Neural cell (in vitro differentiated cells): ENCODE measurements around the gene PIK3CA. TPM values are rescaled to one million over a fixed set of nuclear protein-coding genes. Genes with fewer than 3 reads are reported as not detected.
"Not testable (repeated sequence)": the region's sequence is repeated elsewhere in the genome, so short reads cannot be mapped to it uniquely, and the experiment has no call there.

Experiments
- H2AFZ ChIP-seq: fragments of 200-600, 300-800 bp; sonication (generic), shearing (Covaris generic); 2 replicates; pipeline ENCODE4 v1.6.0; 2014; ENCODE audit warnings: low read depth, mild to moderate bottlenecking, antibody characterized with exemption, low read length, moderate library complexity
- H3F3A ChIP-seq: fragments of 200-600 bp; shearing (Covaris generic); 2 replicates; pipeline ENCODE4 v1.6.1; 2016; ENCODE audit warnings: mild to moderate bottlenecking, moderate library complexity, mixed read lengths, antibody characterized with exemption, low read length; ENCODE audit not compliant: insufficient read depth, poor library complexity, severe bottlenecking
- H3K27ac ChIP-seq: fragments of 200-600, 300-800 bp; sonication (generic), shearing (Covaris generic); 2 replicates; pipeline ENCODE4 v1.5.1; 2014; ENCODE audit warnings: mild to moderate bottlenecking, low read length, moderate library complexity
- H3K27me3 ChIP-seq: fragments of 300-800, 200-600 bp; sonication (generic), shearing (Covaris generic); 2 replicates; pipeline ENCODE4 v1.6.0; 2014; ENCODE audit warnings: mild to moderate bottlenecking, low read depth, low read length, moderate library complexity; ENCODE audit not compliant: insufficient read depth
- H3K36me3 ChIP-seq: fragments of 300-800, 200-600 bp; sonication (generic), shearing (Covaris generic); 2 replicates; pipeline ENCODE4 v1.5.1; 2014; ENCODE audit warnings: mild to moderate bottlenecking, antibody characterized with exemption, low read length, moderate library complexity; ENCODE audit not compliant: insufficient read depth
- H3K4me2 ChIP-seq: fragments of 300-800, 200-600 bp; sonication (generic), shearing (Covaris generic); 2 replicates; pipeline ENCODE4 v1.6.0; 2014; ENCODE audit warnings: mild to moderate bottlenecking, low read length
- H3K4me3 ChIP-seq: fragments of 300-800, 200-600 bp; sonication (generic), shearing (Covaris generic); 2 replicates; pipeline ENCODE4 v1.5.1; 2014; ENCODE audit warnings: mild to moderate bottlenecking, low read length, moderate library complexity
- H3K79me2 ChIP-seq: fragments of 200-600 bp; shearing (Covaris generic); replicated peaks from 2 replicates; pipeline ENCODE4 v1.6.0; 2014; ENCODE audit warnings: mild to moderate bottlenecking, low read length, moderate library complexity; ENCODE audit not compliant: insufficient read depth
- H3K9ac ChIP-seq: fragments of 300-800, 200-600 bp; sonication (generic), shearing (Covaris generic); 2 replicates; pipeline ENCODE4 v1.6.1; 2016; ENCODE audit warnings: mild to moderate bottlenecking, low read length, mixed read lengths
- H3K9me2 ChIP-seq: fragments of 200-600 bp; shearing (Covaris generic); 2 replicates; pipeline ENCODE4 v1.6.1; 2016; ENCODE audit warnings: mild to moderate bottlenecking, low read length, mixed read lengths; ENCODE audit not compliant: insufficient read depth
- H3K9me3 ChIP-seq: fragments of 200-600, 300-800 bp; sonication (generic), shearing (Covaris generic); 2 replicates; pipeline ENCODE4 v1.6.1; 2016; ENCODE audit warnings: mild to moderate bottlenecking, mixed run types, low read length, moderate library complexity, mixed read lengths
- H4K20me1 ChIP-seq: fragments of 200-600 bp; shearing (Covaris generic); 2 replicates; pipeline ENCODE4 v1.6.1; 2016; ENCODE audit warnings: mild to moderate bottlenecking, mixed run types; ENCODE audit not compliant: insufficient read depth
- CTCF ChIP-seq: fragments of 450-650 bp; IDR thresholded peaks from 2 replicates; pipeline ENCODE4 v1.5.1; 2014; ENCODE audit warnings: antibody characterized with exemption, mild to moderate bottlenecking, moderate library complexity; ENCODE audit not compliant: poor library complexity, severe bottlenecking
- EP300 ChIP-seq: fragments of 450-650 bp; conservative IDR thresholded peaks from 2 replicates; pipeline ENCODE4 v1.6.1; 2014; ENCODE audit warnings: antibody characterized with exemption, mild to moderate bottlenecking, moderate library complexity; ENCODE audit not compliant: poor library complexity, severe bottlenecking
- EZH2 ChIP-seq: fragments of 200-600, 300-800 bp; shearing (Covaris generic), sonication (generic); IDR thresholded peaks from 2 replicates; pipeline ENCODE4 v1.6.1; 2014; ENCODE audit warnings: antibody characterized with exemption, low read length, borderline replicate concordance, mild to moderate bottlenecking; ENCODE audit not compliant: insufficient read depth, poor library complexity, severe bottlenecking
- MXI1 ChIP-seq: fragments of 450-650 bp; conservative IDR thresholded peaks from 2 replicates; pipeline ENCODE4 v1.6.1; 2014; ENCODE audit warnings: antibody characterized with exemption, mild to moderate bottlenecking; ENCODE audit not compliant: poor library complexity, severe bottlenecking
- POLR2AphosphoS5 ChIP-seq: IDR thresholded peaks from 2 replicates; pipeline ENCODE4 v1.6.1; 2012
- RAD21 ChIP-seq: fragments of 450-650 bp; conservative IDR thresholded peaks from 2 replicates; pipeline ENCODE4 v1.6.1; 2014; ENCODE audit warnings: antibody characterized with exemption, mild to moderate bottlenecking, moderate library complexity
- SMC3 ChIP-seq: fragments of 450-650 bp; conservative IDR thresholded peaks from 2 replicates; pipeline ENCODE4 v1.6.1; 2014; ENCODE audit warnings: antibody characterized with exemption, mild to moderate bottlenecking, moderate library complexity; ENCODE audit not compliant: poor library complexity
- TAF1 ChIP-seq: IDR thresholded peaks from 2 replicates; pipeline ENCODE4 v1.6.1; 2012; ENCODE audit warnings: low read depth
- polyA plus RNA-seq: library from polyadenylated mRNA; depleted of rRNA; stranded (reverse); fragments of >200 nt; gene quantifications from 2 replicates; pipeline ENCODE4 v1.2.3, GENCODE V29; 2014

The PIK3CA gene
- polyA plus RNA-seq, 1 donor from 2014 or later: 15.2 TPM

- H4K20me1 ChIP-seq: no peaks in the 10 kb centered on the region
- no peak overlapping the region for H3K27ac ChIP-seq
- no peak for TF ChIP-seq MXI1
- no peak for TF ChIP-seq EP300
- no peak for TF ChIP-seq RAD21
- no peak for TF ChIP-seq TAF1
- no peak for TF ChIP-seq POLR2AphosphoS5
- no peak for TF ChIP-seq EZH2
- no peak for TF ChIP-seq CTCF
- TF ChIP-seq SMC3: no peak
- H3K9me3 ChIP-seq: no peaks in the 10 kb centered on the region
- peaks cover 7% of the 10 kb centered on the region for H3K36me3 ChIP-seq
- H2AFZ ChIP-seq: no peak overlapping the region
- H3F3A ChIP-seq: no peaks in the 10 kb centered on the region
- no peak overlapping the region for H3K4me3 ChIP-seq
- H3K27me3 ChIP-seq: no peaks in the 10 kb centered on the region
- H3K4me2 ChIP-seq: no peak overlapping the region
- H3K79me2 ChIP-seq: peaks cover 8% of the 10 kb centered on the region
- H3K9me2 ChIP-seq: no peaks in the 10 kb centered on the region
- H3K9ac ChIP-seq: no peak overlapping the region
Observed at GRCh38 chr3:179196700-179197099, 48.5 kb downstream of the PIK3CA start.

- H3K79me2 ChIP-seq: peaks cover 8% of the 10 kb centered on the region
- no peak overlapping the region for H3K9ac ChIP-seq
- no peaks in the 10 kb centered on the region for H3K27me3 ChIP-seq
- H3F3A ChIP-seq: no peaks in the 10 kb centered on the region
- TF ChIP-seq SMC3 (no peak), EP300 (no peak)
- no peaks in the 10 kb centered on the region for H4K20me1 ChIP-seq
- peaks cover 7% of the 10 kb centered on the region for H3K36me3 ChIP-seq
- no peaks in the 10 kb centered on the region for H3K9me2 ChIP-seq
- H3K4me3 ChIP-seq: no peak overlapping the region
- no peak overlapping the region for H3K4me2 ChIP-seq
- H3K9me3 ChIP-seq: no peaks in the 10 kb centered on the region
- no peak overlapping the region for H3K27ac ChIP-seq
- H2AFZ ChIP-seq: no peak overlapping the region
Observed at GRCh38 chr3:179200790-179201189, 52.6 kb downstream of the PIK3CA start.

- H2AFZ ChIP-seq, H3K9me3 ChIP-seq, H3K36me3 ChIP-seq, H3K9me2 ChIP-seq, H3F3A ChIP-seq, H3K27ac ChIP-seq, H3K27me3 ChIP-seq, H4K20me1 ChIP-seq, H3K4me2 ChIP-seq, H3K79me2 ChIP-seq, H3K9ac ChIP-seq, H3K4me3 ChIP-seq: not testable (repeated sequence)
Observed at GRCh38 chr3:179215550-179215949, 67.4 kb downstream of the PIK3CA start.

GRCh38 chr3:179218213-179218612, 70.1 kb downstream of the PIK3CA start:
- H3K27ac ChIP-seq, H3K79me2 ChIP-seq, H3K9me2 ChIP-seq, H3K36me3 ChIP-seq, H3K4me3 ChIP-seq, H3K27me3 ChIP-seq, H3K9ac ChIP-seq, H2AFZ ChIP-seq, H3K9me3 ChIP-seq, H3K4me2 ChIP-seq, H4K20me1 ChIP-seq, H3F3A ChIP-seq: not testable (repeated sequence)
